GM19328 (cell line): ENCODE measurements around the gene MMRN1.

Experiments used
- ATAC-seq: cut with Tn5 transposase; IDR thresholded peaks from one replicate; pipeline ENCODE4 v1.9.1; 2021; ENCODE audit warnings: mild to moderate bottlenecking, moderate library complexity; ENCODE audit not compliant: unreplicated experiment

MMRN1 gene, protein sequence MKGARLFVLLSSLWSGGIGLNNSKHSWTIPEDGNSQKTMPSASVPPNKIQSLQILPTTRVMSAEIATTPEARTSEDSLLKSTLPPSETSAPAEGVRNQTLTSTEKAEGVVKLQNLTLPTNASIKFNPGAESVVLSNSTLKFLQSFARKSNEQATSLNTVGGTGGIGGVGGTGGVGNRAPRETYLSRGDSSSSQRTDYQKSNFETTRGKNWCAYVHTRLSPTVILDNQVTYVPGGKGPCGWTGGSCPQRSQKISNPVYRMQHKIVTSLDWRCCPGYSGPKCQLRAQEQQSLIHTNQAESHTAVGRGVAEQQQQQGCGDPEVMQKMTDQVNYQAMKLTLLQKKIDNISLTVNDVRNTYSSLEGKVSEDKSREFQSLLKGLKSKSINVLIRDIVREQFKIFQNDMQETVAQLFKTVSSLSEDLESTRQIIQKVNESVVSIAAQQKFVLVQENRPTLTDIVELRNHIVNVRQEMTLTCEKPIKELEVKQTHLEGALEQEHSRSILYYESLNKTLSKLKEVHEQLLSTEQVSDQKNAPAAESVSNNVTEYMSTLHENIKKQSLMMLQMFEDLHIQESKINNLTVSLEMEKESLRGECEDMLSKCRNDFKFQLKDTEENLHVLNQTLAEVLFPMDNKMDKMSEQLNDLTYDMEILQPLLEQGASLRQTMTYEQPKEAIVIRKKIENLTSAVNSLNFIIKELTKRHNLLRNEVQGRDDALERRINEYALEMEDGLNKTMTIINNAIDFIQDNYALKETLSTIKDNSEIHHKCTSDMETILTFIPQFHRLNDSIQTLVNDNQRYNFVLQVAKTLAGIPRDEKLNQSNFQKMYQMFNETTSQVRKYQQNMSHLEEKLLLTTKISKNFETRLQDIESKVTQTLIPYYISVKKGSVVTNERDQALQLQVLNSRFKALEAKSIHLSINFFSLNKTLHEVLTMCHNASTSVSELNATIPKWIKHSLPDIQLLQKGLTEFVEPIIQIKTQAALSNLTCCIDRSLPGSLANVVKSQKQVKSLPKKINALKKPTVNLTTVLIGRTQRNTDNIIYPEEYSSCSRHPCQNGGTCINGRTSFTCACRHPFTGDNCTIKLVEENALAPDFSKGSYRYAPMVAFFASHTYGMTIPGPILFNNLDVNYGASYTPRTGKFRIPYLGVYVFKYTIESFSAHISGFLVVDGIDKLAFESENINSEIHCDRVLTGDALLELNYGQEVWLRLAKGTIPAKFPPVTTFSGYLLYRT

GRCh38 chr4:89894649-89895550 lies at the start of gene MMRN1:
Gene MMRN1, plus strand, starts transcription at chr4:89894854. Its CDS starts 118 bp downstream, at chr4:89894972.
- ATAC-seq = peak; percentile 63

DNA sequence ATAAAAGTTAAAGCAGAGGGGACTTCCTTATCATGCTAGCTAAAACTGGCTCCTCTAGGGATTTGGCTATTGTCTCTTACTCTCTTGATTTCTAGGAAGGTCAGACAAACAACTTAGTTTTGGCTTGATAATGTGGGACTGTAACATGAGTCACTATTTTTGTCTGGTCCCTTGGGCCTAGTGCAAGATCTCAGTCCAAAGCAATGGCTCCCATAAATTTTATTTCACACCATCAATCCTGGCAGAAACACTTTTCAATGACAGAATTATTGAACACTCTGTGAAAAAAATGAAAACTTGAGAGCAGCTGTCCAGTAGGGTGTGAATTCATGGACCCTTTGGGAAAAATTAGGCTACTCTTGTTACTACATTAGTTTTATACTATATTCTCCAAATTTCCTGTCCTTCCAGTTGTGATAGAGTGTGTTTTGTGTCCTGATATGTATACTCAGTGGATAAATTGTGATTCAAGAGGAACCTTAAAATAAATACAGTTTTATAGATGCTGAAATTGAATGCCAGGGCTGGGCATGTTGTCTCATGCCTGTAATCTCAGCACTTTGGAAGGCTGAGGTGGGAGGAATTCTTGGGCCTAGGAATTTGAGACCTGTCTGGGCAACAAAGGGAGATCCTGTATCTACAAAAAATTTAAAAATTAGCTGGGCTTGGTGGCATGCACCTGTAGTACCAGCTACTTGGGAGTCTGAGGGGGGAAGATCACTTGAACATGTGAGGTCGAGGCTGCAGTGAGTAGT lies 46.9 kb upstream of the MMRN1 start:
- ATAC-seq = no peak

- no peak for ATAC-seq
Observed at GRCh38 chr4:89855236-89855635, 39.4 kb upstream of the MMRN1 start.

- ATAC-seq = no peak
Observed at GRCh38 chr4:89860971-89861370, 33.7 kb upstream of the MMRN1 start.

GRCh38 chr4:89863533-89863932 lies 31.1 kb upstream of the MMRN1 start:
- no peak for ATAC-seq

DNA sequence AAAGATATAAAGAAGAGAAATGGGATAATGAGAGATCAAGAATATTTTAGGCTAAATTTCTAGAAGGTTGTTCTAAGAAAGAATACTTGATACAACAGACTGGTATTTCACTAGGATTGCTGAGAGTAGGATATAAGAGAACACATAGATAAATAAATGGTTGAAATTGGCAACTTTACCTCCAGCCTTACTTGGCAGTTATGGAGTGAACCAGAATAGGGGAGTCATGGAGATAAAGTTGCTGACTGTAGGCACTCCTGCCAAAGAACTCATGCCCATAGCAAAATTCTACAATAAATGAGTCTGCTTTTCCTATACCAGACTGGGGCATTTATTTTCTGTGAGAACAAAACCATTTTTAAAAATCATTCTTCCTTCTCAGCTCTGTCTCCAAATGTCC lies 26.4 kb upstream of the MMRN1 start:
- ATAC-seq = no peak

- ATAC-seq = no peak
Observed at GRCh38 chr4:89868999-89869589, 25.6 kb upstream of the MMRN1 start.

DNA sequence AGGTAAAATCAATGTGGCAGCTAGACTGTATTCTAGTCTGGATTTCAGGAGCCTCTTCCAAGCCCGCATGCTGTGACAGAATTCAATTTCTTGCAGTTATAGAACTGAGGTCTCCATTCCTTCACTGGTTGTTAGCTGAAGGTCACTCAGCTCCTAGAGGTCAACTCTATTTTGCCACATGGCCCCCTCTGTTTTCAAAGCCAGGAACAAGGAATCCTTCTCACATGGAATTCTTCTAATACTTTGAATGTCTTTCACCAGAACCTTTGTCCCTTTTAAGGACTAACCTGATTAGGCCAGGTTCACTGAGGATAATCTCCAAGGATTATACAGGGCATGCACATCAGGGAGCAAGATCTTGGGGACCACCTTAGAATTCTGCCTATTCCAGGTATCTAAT lies 23.4 kb upstream of the MMRN1 start:
- ATAC-seq = no peak

GRCh38 chr4:89876548-89876947 lies 18.1 kb upstream of the MMRN1 start:
- ATAC-seq = no peak

DNA sequence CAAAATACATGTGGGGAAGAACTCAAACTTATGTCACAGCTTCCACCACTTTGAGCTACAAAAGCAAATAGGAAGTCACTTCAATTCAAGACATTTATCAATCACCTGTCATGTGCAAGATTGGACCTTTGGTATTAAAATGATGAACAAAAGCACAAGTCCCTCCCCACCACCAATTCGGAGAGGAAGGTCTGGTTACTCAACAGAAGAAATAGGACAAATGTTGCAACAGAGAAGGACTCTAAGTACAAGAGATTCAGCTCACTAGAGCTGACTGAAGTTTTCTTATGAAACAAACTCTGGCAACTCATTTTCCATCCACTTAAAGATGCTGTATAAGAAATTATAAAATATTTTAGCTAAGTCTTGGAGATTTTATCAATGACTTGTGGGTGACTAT lies 16.0 kb upstream of the MMRN1 start:
- no peak for ATAC-seq

GRCh38 chr4:89879215-89879614 lies 15.4 kb upstream of the MMRN1 start:
- no peak for ATAC-seq

GRCh38 chr4:89889289-89889688 lies 5.4 kb upstream of the MMRN1 start:
- no peak for ATAC-seq

DNA sequence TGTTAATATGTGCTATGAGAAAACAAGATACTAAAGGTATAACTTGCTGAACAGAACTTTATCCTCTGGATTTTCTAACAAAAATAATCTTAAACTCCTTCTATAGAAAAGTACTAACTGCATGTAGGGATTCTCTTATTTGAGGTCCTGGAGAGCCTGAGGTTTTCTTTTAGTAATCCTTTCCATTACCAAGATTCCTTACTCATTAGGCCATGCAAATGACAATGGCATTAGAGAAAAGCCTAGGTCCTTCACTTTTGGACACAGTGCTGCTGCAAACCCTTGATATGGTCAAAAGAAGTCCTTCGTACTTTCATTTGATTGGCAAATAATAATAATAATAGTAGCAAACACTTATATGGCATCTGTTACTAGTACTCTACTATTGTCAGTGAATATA lies 3.2 kb downstream of the MMRN1 start:
- no peak for ATAC-seq

DNA sequence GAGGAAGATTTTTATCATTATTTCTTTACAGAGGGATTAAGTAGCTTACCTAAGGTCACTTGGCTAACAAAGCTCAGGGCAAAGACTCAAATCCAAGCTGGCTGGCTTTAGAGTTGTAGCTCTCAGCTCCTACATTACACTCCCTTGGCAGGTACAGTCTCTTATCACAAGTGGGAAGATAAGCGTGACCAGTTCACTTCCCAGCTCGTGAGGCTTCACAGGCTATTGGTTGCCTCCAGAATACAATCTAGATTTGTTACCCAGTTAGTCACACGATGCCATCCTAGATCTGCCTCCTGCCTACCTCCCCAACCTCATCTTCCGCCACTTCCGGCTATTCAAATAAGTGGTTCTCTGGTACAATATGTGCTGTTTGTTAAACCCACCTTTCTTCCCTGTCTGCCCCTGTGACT lies 3.7 kb downstream of the MMRN1 start:
- peak; percentile 46 for ATAC-seq

DNA sequence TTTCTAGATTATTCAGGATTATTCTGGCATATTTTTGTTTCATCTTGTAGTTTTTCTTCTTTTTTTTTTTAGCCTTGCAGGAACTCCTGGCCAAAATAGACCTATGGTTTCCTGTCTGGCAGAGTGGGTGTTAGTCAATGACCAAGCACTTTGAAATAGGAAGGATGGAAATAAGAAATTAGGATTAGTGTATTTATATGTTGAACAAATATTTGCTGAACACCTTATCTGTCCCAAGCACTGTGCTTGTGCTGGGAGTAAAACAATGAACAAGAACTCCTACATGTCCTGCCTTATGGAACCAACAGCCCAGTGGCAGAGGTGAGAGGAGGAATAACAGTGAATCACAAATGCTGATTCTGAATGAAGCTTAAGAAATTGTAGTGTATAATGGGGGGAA lies 4.5 kb downstream of the MMRN1 start:
- no peak for ATAC-seq

DNA sequence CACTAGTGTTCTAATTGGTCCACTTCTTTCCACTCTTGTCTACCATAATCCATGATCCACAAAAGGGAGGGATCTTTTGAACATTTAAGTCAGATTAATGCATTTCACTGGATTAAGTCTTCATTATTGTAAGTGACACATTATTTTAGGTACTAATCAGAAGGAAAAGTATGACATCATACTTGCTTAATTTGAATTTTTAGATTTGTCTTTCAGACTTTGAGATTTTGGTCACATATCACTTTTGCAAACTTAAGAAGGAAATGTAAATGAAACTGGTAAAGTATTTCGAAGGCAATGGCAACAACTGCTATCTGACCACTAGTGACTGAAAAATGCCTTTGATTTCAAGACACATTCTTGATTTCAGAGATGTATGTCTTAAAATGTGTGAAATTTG lies 5.2 kb downstream of the MMRN1 start:
- no peak for ATAC-seq

DNA sequence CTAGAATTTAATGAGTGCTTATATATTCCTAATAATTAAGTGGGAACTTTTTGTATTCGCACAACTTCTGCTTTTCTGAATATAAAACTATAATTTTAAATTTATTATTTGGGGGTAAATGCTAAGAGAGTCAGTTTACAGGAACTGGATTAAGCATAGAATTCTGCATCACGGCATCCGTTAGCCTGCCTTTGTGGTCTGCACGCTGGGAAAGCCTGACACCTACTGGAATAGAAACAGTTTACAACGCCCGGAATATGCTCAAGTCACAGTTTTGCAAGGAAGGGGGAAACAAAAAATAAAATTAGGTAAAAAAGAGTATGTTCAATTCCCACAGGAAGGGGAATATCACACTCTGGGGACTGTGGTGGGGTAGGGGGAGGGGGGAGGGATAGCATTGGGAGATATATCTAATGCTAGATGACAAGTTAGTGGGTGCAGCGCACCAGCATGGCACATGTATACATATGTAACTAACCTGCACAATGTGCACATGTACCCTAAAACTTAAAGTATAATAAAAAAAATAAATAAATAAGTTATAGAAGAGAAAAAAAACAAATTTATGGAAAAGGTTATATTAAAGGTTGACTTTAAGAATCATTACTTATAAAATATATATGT lies 7.3 kb downstream of the MMRN1 start:
- peak; percentile 76 for ATAC-seq

GRCh38 chr4:89904524-89904923 lies 9.9 kb downstream of the MMRN1 start:
- ATAC-seq = no peak

DNA sequence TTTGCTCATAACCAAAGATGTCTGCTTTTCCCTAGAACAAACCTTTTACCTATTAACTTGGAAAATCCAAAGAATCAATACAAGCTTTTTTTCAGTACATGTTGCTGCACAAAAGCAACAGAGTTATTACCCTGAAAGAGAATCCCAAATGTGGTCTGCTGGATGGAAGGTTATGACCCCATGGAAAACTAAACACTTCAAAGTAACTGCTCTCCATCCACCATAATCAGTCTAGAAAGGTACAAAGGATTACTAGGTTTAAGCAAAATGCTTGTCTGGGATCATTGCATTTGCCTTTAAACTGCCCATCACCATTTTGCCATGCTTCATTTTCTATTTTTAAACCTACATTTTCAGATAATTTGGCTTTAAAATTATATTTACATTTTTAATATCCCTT lies 11.7 kb downstream of the MMRN1 start:
- ATAC-seq = no peak
